GM12892 (cell line): ENCODE measurements around the gene OR2AP1.
"Not testable (repeated sequence)": the region's sequence is repeated elsewhere in the genome, so short reads cannot be mapped to it uniquely, and the experiment has no call there.

Experiments used
- POLR2A ChIP-seq: IDR thresholded peaks from 2 replicates; pipeline ENCODE4 v1.6.1; 2011; ENCODE audit warnings: low read depth, low read length, control low read depth
- POLR2AphosphoS5 ChIP-seq: IDR thresholded peaks from 2 replicates; pipeline ENCODE4 v1.6.1; 2011; ENCODE audit warnings: low read depth, low read length, control low read depth
- TAF1 ChIP-seq: IDR thresholded peaks from 2 replicates; pipeline ENCODE4 v1.6.1; 2011; ENCODE audit warnings: low read depth, mild to moderate bottlenecking, control low read depth, low read length, borderline replicate concordance

GRCh38 chr12:55590152-55590551, 17.9 kb downstream of the OR2AP1 start:
- not testable (repeated sequence) for TF ChIP-seq POLR2AphosphoS5, POLR2A, TAF1
